ENCODE measurements around the gene SKA2.

The SKA2 gene

DNA sequence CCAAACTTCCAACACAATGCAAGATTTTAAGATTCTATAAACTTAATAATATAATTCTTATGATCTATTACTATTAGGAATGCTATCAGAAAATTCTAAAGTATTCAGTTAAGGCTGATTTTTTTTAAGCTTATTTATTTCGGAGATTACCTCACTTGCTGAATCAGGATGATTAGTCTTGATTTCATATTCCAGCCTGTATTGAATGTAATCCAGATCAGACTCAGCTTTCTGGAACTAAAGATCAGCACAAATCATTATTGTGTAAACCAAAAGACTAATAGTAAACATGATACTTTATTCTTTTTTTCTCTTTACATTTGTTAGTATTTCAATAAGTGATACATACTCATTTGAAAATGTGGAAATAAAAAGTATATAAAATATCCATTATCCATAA, 23.9 kb downstream of the SKA2 start:
- TF ChIP-seq EZH2 (IDR thresholded peaks at IDR 0.05; ENCODE audit: borderline replicate concordance, low read depth, low read length, severe bottlenecking) = no peak
- TF ChIP-seq, protein P1, sequence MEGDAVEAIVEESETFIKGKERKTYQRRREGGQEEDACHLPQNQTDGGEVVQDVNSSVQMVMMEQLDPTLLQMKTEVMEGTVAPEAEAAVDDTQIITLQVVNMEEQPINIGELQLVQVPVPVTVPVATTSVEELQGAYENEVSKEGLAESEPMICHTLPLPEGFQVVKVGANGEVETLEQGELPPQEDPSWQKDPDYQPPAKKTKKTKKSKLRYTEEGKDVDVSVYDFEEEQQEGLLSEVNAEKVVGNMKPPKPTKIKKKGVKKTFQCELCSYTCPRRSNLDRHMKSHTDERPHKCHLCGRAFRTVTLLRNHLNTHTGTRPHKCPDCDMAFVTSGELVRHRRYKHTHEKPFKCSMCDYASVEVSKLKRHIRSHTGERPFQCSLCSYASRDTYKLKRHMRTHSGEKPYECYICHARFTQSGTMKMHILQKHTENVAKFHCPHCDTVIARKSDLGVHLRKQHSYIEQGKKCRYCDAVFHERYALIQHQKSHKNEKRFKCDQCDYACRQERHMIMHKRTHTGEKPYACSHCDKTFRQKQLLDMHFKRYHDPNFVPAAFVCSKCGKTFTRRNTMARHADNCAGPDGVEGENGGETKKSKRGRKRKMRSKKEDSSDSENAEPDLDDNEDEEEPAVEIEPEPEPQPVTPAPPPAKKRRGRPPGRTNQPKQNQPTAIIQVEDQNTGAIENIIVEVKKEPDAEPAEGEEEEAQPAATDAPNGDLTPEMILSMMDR (IDR thresholded peaks at IDR 0.05; ENCODE audit: borderline replicate concordance, extremely low read depth, low read length, poor library complexity, severe bottlenecking) = no peak
- H2AFZ ChIP-seq (ENCODE audit: low read depth, low read length) = no peak overlapping the region
- H3K79me2 ChIP-seq (ENCODE audit: insufficient read depth, low read length) = peaks cover 98% of the 10 kb centered on the region
- peaks cover 35% of the 10 kb centered on the region; the same call in 1 of the 2 replicates for H4K20me1 ChIP-seq (ENCODE audit: insufficient read depth, low read length)
- DNase-seq (no peak), ATAC-seq (ENCODE audit: insufficient read depth, low read depth) (no peak)
- H3K27me3 ChIP-seq (ENCODE audit: insufficient read depth, low read length, poor library complexity) = no peaks in the 10 kb centered on the region
- H3K4me1 ChIP-seq (ENCODE audit: insufficient read depth, low read length) = no peaks in the 10 kb centered on the region
- H3K4me3 ChIP-seq (ENCODE audit: low read depth in 1 of 2, low read length in 2 of 2) = no peak overlapping the region
- no peak overlapping the region for H3K4me2 ChIP-seq (ENCODE audit: insufficient read depth, low read length)
- no peak overlapping the region for H3K27ac ChIP-seq (ENCODE audit: low read length)
- H3K36me3 ChIP-seq (ENCODE audit: insufficient read depth, low read length) = peaks cover 40% of the 10 kb centered on the region
- no peaks in the 10 kb centered on the region for H3K9me3 ChIP-seq (ENCODE audit: insufficient read depth, low read length, severe bottlenecking)
- no peak overlapping the region for H3K9ac ChIP-seq (ENCODE audit: low read depth, low read length)

DNA sequence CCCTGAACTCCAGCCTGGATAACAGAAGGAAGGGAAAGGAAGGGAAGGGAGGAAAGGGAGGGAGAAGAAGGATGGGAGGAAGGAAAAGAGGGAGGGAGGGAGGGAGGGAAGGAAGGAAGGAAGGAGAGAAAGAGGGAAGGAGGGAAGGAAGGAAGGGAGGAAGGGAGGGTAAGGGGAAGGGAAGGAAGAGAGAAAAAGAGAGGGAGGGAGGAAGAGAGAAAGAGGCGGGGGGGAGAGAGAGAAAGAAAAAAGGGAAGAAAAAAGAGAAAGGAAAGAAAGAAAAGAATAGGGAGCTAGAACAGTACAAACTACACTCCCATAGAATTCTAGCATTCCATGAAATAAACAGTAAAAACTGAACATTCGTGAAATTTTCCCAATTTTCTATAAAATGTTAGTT, 25.2 kb downstream of the SKA2 start:
- no peak for ATAC-seq (ENCODE audit: insufficient read depth, low read depth)
- peaks cover 46% of the 10 kb centered on the region for H3K36me3 ChIP-seq (ENCODE audit: insufficient read depth, low read length)

DNA sequence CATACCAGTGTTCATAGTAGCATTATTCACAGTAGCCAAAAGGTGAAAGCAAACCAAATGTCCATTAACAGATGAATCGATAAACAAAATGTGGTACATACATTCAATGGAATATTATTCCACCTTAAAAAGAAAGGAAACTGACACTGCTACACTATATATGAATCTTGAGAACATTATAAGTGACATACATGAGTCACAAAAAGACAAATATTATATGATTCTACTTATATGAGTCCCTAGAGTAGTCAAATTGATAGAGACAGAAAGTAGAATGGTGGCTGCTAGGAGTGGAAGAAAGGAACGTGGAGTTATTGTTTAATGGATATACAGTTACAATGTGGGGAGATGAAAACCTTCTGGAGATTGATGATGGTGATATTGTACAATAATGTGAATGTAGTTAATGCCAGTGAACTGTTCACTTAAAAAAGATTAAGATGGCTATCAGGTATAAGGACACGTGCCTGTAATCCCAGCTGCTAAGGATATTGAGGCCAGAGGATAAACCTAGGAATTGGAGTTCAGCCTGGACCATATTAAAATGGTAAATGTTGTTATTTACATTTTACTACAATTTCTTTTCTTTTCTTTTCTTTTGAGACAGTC, 28.1 kb downstream of the SKA2 start:
- no peaks in the 10 kb centered on the region for H3K9me3 ChIP-seq (ENCODE audit: insufficient read depth, low read length, severe bottlenecking)
- ATAC-seq (ENCODE audit: insufficient read depth, low read depth) (no peak), DNase-seq (no peak)
- no peak overlapping the region for H3K4me3 ChIP-seq (ENCODE audit: low read depth in 1 of 2, low read length in 2 of 2)
- H2AFZ ChIP-seq (ENCODE audit: low read depth, low read length) = no peak overlapping the region
- H3K79me2 ChIP-seq (ENCODE audit: insufficient read depth, low read length) = peaks cover 95% of the 10 kb centered on the region
- TF ChIP-seq EZH2 (IDR thresholded peaks at IDR 0.05; ENCODE audit: borderline replicate concordance, low read depth, low read length, severe bottlenecking) = no peak
- TF ChIP-seq, protein P1 (IDR thresholded peaks at IDR 0.05; ENCODE audit: borderline replicate concordance, extremely low read depth, low read length, poor library complexity, severe bottlenecking) = no peak
- H3K36me3 ChIP-seq (ENCODE audit: insufficient read depth, low read length) = peaks cover 70% of the 10 kb centered on the region
- H3K4me2 ChIP-seq (ENCODE audit: insufficient read depth, low read length) = no peak overlapping the region
- H3K9ac ChIP-seq (ENCODE audit: low read depth, low read length) = no peak overlapping the region
- H3K27ac ChIP-seq (ENCODE audit: low read length) = no peak overlapping the region
- H4K20me1 ChIP-seq (ENCODE audit: insufficient read depth, low read length) = peaks cover 23% of the 10 kb centered on the region; the same call in 1 of the 2 replicates
- H3K4me1 ChIP-seq (ENCODE audit: insufficient read depth, low read length) = no peaks in the 10 kb centered on the region
- no peaks in the 10 kb centered on the region for H3K27me3 ChIP-seq (ENCODE audit: insufficient read depth, low read length, poor library complexity)

More for the DNA sequence above, 25.2 kb downstream of the SKA2 start:
- Histone ChIP-seq H3K4me2 (ENCODE audit: insufficient read depth, low read length) (no peak overlapping the region), H3K4me1 (ENCODE audit: insufficient read depth, low read length) (no peaks in the 10 kb centered on the region), H3K9me3 (ENCODE audit: insufficient read depth, low read length, severe bottlenecking) (no peaks in the 10 kb centered on the region), H3K27ac (ENCODE audit: low read length) (no peak overlapping the region), H3K79me2 (ENCODE audit: insufficient read depth, low read length) (peaks cover 95% of the 10 kb centered on the region), H3K4me3 (ENCODE audit: low read depth in 1 of 2, low read length in 2 of 2) (no peak overlapping the region), H3K27me3 (ENCODE audit: insufficient read depth, low read length, poor library complexity) (no peaks in the 10 kb centered on the region), H2AFZ (ENCODE audit: low read depth, low read length) (no peak overlapping the region), H3K9ac (ENCODE audit: low read depth, low read length) (no peak overlapping the region), H4K20me1 (ENCODE audit: insufficient read depth, low read length) (peaks cover 35% of the 10 kb centered on the region; the same call in 1 of the 2 replicates)
- no peak for DNase-seq
- TF ChIP-seq, protein P1 (IDR thresholded peaks at IDR 0.05; ENCODE audit: borderline replicate concordance, extremely low read depth, low read length, poor library complexity, severe bottlenecking) = no peak
- TF ChIP-seq EZH2 (IDR thresholded peaks at IDR 0.05; ENCODE audit: borderline replicate concordance, low read depth, low read length, severe bottlenecking) = no peak

All from DND-41 (cell line).